NCI-H748 (cell line): ENCODE measurements around the gene PUM1.
"Not testable (repeated sequence)": the region's sequence is repeated elsewhere in the genome, so short reads cannot be mapped to it uniquely, and the experiment has no call there.

Experiments used
- DNase-seq: peaks from one replicate; lab custom pipeline; 2025; ENCODE audit not compliant: unreplicated experiment; lab: John Stamatoyannopoulos, UW

PUM1 gene

DNA sequence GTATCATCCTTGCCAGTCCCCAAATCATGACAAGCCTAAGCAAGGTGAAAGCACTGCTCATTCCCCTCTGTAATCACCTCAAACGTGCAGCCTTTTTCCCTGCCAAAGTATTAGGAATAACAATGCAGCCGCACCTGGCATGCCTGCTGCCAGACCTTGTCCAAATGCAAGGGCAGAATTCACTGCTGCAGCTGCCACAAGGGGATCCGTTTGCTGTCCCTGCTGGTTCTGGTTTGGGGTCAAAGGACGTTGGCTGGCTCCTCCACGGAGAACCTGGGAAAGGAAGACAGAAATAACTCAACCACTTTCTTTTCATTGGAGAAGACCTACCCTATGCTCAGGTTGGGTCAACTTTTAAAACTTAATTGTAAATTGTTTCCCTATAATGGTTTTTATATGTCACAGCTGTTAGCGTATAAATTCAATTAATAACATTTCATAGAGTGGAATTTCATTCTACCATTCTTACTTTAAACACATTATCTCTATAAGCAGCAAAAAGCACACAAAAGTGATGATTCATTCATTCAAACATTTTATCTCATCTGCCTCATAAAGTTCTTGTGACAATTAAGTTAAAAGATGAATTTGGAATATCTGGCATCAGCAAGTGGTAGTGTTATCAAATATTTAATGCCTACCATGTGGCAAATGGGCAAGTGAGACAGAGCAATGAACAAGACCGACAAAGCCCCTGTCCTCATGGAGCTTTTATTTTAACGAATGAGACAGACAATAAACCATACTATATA lies 97.1 kb downstream of the PUM1 start:
- peak; percentile 47 for DNase-seq

DNA sequence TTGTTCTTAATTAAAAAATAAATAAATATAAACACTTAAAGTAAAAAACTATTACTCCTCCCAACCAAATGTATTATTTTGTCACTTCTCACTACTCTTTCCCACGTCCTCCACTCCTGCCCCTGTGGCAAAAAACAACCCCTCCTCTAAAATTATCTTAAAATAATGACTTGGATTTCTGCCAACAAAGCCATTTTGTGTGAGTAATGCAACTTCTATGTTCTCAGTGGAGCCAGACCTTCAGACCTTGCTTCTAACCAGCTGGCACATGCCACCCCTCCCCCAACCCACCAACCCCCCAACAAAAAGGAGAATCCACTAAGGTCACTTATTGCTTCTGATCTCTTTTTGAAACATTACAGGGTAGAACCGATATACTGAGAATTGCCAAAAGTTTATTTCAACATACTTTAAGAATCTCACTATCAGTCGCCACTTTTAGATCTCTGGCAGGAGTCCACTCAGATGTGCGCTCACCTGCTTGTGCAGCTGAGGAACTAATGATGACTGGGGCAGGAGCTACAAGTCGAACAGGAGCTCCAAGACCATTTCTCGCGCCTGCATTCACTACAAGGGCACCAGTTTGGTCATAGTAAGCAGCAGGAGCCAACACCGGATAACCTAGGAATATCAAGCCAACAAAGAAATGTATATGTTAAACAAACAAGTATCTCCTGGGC lies 98.7 kb downstream of the PUM1 start:
- peak; percentile 89 for DNase-seq

DNA sequence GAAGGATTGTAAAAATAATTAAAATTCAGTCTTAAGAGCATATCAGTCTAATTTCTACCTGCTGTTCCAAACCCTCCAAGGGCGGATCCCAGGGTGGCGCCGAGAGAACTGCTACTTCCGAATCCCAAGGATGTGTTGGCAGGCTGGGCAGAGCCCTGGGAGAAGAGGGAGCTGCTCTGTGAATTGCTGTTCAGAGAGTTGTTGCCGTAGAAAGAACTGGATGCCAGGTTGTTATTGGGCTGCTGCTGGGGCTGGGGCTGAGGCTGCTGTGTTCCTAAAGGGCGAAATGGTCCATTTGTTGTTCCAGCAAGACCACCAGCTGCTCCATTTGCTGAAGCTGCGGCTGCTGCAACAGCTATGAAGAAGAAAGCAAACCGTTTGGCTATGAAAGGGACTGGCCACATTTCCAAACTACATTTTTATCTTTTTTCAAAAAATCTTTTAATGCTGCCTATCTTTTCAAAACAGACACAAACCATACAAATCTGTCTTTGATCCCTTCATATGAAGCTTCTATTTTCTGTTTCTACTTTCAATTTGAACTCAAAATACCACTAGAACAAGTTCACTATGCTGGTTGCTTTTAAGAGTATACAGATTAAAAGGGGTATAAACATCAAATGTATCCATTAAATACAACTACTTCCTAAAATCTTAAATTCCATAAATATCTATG lies 99.5 kb downstream of the PUM1 start:
- DNase-seq = peak; percentile 8

- DNase-seq = no peak
Observed at GRCh38 chr1:30964706-30965105, 100.8 kb downstream of the PUM1 start.

GRCh38 chr1:30962609-30963508 lies 102.7 kb downstream of the PUM1 start:
- DNase-seq = no peak

DNA sequence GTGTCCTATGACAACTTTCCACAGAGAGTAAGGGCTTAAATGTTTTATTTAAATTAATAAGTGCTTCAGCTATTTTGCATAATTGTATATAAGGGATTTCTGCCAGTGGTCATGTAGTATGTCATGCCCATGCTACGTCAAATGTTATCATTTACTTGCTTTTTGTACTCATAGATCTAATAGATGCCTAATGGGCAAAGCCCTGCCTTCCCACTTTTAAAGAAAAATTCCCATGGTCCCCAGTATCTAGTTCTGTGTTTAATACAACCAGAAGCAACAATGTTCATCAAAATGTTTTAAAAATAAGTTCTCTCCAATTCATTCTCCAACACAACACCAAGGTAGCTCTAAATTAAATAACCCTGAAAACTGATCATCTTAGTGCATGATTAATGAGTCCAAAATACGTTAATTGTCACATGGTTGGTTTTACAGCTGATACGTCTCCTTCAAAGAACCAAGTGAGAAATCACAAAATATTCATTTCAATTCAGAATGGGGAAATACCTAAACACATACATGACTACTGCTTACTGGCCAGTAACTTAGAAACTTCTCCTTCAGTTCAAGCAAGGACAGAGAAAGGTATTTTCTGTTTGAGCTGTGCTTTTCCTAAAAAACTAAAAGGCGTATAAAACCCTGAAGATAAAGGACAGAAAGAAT lies 107.8 kb downstream of the PUM1 start:
- DNase-seq = no peak

GRCh38 chr1:30955448-30956015 lies 110.0 kb downstream of the PUM1 start:
- DNase-seq = no peak

GRCh38 chr1:30953685-30954084 lies 111.8 kb downstream of the PUM1 start:
- no peak for DNase-seq

DNA sequence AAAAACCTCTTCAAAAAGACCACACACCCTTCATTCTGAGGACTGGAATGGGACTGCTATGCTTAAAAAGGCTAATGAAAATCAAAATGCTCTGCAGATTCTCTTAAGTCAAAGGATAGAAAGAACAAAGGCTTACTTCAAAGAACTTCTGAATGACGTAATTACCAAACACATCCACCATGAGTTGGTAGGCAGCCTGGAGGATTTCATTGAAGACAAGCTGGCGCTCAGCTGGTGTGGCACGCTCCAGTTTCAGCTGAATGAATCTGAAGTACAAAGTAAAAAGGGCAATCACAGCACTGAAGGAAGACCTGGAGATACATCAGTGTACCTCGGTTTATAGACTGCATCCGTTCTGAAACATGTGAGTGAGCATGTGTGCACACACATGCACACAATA lies 113.4 kb downstream of the PUM1 start:
- DNase-seq = no peak

- no peak for DNase-seq
Observed at GRCh38 chr1:30950700-30951099, 114.8 kb downstream of the PUM1 start.

DNA sequence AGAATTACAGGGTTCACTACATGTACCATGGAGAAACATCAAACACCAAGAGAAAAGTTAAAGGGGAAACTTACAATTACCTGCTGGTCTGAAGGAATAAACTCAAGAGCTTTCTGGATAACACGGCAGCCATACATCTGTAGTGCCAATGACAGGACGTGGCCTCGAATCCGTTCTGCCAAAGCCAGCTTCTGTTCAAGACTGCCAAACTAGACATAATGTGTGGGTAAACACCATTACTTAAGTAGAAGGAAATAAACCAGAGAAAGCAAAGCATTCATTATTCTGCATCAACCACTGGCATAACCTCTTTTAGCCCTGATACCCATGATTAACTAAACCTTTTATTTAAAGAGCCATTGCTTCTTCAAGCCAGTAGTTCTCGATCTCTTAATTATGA lies 115.5 kb downstream of the PUM1 start:
- no peak for DNase-seq

- DNase-seq = not testable (repeated sequence)
Observed at GRCh38 chr1:30949487-30949838, 116.1 kb downstream of the PUM1 start.

- not testable (repeated sequence) for DNase-seq
Observed at GRCh38 chr1:30948813-30949486, 116.6 kb downstream of the PUM1 start.

DNA sequence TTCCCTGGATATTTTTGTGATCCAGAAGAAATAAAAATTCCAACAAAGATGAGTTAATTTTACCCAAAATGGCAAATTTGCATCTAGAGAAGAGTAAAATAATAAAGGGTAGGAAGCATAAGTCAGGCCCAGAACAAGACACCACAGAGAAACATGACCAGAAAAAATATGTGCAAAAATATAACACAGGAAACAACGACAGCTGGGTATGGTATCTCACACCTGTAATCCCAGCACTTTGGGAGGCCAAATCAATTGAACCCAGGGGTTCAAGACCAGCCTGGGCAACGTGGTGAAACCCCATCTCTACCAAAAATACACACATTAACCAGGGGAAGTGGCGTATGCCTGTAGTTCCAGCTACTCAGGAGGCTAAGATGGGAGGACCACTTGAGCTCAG lies 117.2 kb downstream of the PUM1 start:
- DNase-seq = no peak

GRCh38 chr1:30947212-30947611 lies 118.3 kb downstream of the PUM1 start:
- no peak for DNase-seq

DNA sequence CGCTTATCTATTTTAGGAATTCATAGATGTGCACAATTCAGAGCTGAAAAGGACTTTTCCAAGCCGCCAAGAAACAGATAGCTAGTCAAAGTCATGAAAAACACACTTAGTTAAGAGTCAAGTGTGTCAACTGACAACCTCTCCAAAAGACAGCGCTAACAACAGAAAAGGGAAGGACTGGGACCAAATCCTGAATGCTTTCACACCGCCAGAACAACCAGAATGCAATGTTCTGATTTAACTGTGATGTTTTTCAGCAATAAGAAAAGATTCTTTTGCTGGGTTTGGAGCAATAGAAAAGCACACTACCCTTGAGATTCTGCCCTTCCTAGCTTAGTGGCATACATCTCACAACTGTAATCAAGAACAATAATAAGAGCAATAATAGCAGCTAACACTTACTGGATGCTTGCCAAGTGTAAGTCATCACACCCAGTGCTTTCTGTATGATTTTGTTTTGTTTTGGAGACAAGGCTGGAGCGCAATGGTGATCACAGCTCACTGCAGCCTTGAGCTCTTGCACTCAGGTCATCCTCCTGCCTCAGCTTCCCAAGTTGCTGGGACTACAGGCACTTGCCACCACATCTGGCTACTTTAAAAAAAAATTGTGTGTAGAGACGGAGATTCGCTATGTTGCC lies 123.1 kb downstream of the PUM1 start:
- peak; percentile 57 for DNase-seq

DNA sequence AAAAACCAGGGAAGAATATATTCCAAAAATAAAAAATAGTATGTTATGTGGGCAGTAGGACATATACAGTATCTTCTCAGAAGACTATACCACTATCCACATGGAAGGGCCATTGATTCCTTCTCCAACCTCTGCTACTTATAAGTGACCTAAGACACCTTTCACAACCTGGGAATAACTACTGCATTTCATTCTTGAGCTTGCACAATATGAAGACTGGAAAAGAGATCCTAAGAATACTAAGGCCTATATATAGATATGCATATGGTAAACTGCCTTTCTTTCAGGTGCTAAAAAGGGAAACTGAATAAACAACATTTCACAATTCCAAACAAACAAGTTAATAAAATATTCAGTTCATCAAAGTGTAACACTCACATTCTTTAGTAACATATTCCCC lies 125.0 kb downstream of the PUM1 start:
- no peak for DNase-seq

GRCh38 chr1:30936541-30937171 lies 128.9 kb downstream of the PUM1 start:
- DNase-seq = no peak

DNA sequence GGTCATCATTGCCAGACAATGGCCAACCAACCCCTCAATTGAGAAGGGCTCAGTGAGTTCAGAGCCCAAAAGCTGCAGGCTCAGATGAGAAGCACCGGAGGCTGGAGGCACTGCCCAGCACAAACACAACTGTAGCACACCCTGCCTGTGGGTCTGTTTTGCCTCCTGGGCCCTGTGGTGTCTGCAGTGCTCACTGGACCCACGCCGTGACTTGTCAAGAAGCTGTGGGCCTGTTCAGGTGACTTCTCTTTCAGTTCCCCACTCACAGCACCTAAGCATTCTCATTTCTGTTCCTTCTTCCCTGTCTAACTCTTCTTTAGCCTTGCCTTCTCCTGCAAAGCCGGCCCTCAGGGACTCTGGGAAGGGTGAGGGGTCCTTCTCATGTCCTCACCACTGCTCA lies 129.8 kb downstream of the PUM1 start:
- DNase-seq = not testable (repeated sequence)
